ENCODE measurements around the gene HTRA3.

Gene HTRA3

DNA sequence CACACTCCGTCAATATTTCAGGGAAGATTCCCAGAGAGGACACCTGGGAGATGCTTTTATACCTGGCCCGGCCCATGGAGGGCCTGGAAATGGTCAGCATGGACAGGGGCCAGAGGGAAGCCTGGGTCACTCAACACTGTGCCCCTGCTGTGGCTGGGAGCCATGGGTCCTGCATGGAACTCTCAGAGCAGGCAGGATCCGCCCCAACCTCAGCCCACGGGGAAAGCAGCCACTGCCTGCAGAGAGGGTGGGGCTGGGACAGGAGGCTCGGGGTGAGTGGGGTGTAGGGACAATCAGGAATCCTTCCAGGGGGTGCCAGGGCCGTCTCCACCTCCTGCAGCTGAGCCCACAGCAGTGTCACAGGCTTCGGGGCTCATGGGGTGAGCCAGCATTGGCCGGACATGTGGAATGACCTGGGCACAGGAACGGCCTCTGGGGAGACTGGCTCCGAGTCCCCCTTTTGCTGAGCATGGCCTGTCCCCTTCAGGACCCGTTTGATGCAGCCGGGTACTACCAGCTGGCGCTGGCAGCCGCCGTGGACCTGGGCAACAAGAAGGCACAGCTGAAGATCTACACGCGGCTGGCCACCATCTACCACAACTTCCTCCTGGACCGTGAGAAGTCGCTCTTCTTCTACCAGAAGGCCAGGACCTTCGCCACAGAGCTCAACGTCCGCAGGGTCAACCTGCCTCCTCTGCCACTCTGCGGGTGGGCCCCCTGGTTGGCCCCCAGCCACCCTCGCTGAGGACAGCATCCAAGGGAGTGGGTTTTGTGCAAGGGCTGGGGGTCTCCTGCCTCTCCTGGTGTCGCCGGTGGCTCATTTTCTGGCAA lies 29.1 kb upstream of the HTRA3 start:
- peaks cover 0 to 6% of the 10 kb centered on the region in 2 experiments; a peak in 1 of 3 replicates for H3K36me3 ChIP-seq (ENCODE audit: control insufficient read depth in 2 of 2, insufficient read depth in 1 of 2, low read length in 2 of 2)
- no peak overlapping the region for H3K27ac ChIP-seq (ENCODE audit: extremely low read depth, low read depth, low read length)
- POLR2A ChIA-PET, result no interaction called here
- H3K4me1 ChIP-seq (ENCODE audit: control insufficient read depth, insufficient read depth, low read length), result no peaks in the 10 kb centered on the region
- H3K4me3 ChIP-seq (ENCODE audit: low read depth, low read length), result no peak overlapping the region
- H3K9me3 ChIP-seq (ENCODE audit: control insufficient read depth, insufficient read depth, low read depth, low read length), result no peaks in the 10 kb centered on the region
- CTCF ChIA-PET, result interaction anchor here (0.6 to 4.2 kb wide), 5 partner anchors 14 to 162 kb away, joined by 3 to 34 read pairs (median 4); no protein-coding TSS in a partner anchor
- no peak for TF ChIP-seq GLIS2 (tag by site-specific recombination; IDR thresholded peaks at IDR 0.05)
- peak; percentile 26 for TF ChIP-seq ZIC2 (tag by site-specific recombination; IDR thresholded peaks at IDR 0.05)

DNA sequence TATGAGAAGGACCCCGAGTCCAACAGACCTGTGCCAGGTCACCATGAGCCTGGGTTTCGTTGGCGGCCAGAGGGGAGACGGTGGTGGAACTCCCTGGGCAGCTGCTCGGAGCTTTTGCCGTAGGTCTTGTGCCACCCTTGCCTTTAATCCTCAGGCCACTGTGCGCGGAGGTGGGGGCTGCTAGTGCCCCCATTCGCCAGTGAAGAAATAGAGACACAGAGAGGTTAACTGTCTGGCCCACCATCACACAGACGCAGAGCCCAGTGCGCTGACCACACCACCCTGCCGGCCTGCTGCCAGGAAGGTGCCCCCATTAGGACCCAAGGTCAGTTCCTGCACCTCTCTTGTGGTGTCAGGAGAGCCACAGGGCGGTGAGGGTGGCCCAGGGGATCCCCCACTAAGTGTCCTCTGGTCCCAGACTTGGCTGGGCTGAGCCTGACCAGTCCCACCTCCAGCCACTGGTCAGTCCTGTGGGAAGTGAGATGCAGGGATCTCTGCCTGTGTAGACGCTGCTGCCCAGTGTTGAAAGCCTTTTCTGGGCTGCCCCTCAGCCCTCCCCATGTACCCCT lies 28.3 kb upstream of the HTRA3 start:
- CTCF ChIA-PET, result interaction anchor here (0.5 to 4.2 kb wide), 20 partner anchors 11 to 1319 kb away, joined by 3 to 34 read pairs (median 4); no protein-coding TSS in a partner anchor
- Histone ChIP-seq H3K36me3 (ENCODE audit: control insufficient read depth in 2 of 2, insufficient read depth in 1 of 2, low read length in 2 of 2) (peaks cover 0 to 6% of the 10 kb centered on the region in 2 experiments; a peak in 1 of 3 replicates), H3K4me3 (ENCODE audit: low read depth, low read length) (no peak overlapping the region), H3K27ac (ENCODE audit: extremely low read depth, low read depth, low read length) (no peak overlapping the region), H3K4me1 (ENCODE audit: control insufficient read depth, insufficient read depth, low read length) (no peaks in the 10 kb centered on the region), H3K9me3 (ENCODE audit: control insufficient read depth, insufficient read depth, low read depth, low read length) (no peaks in the 10 kb centered on the region)
- TF ChIP-seq ZNF677 (tag by site-specific recombination; IDR thresholded peaks at IDR 0.05) (no peak), ZNF843 (tag by site-specific recombination; IDR thresholded peaks at IDR 0.05) (no peak), KLF8 (tag by site-specific recombination; IDR thresholded peaks at IDR 0.05) (no peak), YY2 (tag by site-specific recombination; IDR thresholded peaks at IDR 0.05) (no peak)
- POLR2A ChIA-PET, result interaction anchor here (0.6 kb wide), 1 partner anchor 379 kb away, joined by 4 read pairs; no protein-coding TSS in a partner anchor

DNA sequence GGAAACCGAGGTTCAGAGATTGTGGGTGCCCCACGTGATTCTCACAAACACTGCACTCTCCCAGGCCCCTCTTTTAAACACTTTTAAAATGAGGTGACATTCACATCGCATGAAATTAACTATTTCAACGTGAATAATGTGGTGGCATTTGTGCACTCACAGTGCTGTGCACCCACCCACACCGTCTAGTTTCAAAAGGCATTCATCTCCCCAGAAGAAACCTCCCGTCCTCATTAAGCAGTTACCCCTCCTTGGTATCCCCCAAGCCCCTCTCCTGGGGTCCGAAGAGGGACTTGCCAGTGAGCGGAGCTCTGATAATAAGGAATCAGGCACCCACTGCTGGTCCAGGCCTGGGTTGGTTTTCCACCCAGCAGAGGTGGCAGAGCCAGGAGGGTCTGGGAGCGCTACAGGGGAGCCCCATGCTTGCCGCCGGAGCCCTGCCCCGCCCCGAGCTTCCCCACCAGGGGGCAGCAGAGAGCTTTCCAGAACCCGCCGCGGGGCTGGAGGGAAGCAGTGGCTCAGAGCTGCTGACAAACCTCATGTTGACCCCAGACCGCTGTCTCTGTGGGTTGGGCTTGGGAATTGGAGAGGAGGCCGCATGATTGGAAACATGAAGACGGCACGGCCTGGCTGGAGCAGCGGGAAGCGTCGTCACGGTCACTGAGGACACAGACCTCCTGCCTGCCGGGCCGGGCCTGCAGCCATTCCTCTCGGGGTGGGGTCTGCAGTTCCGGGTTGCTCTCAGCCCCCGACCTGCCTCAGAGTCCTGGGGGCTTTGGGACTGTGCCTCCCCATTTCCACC lies 27.5 kb upstream of the HTRA3 start:
- H3K9me3 ChIP-seq (ENCODE audit: control insufficient read depth, insufficient read depth, low read depth, low read length), result no peaks in the 10 kb centered on the region
- CTCF ChIA-PET, result interaction anchor here (0.5 to 4.2 kb wide), 26 partner anchors 8 to 1319 kb away, joined by 3 to 34 read pairs (median 3); no protein-coding TSS in a partner anchor
- no peak overlapping the region for H3K4me3 ChIP-seq (ENCODE audit: low read depth, low read length)
- peaks cover 0 to 6% of the 10 kb centered on the region in 2 experiments; a peak in 1 of 3 replicates for H3K36me3 ChIP-seq (ENCODE audit: control insufficient read depth in 2 of 2, insufficient read depth in 1 of 2, low read length in 2 of 2)
- TF ChIP-seq ZIC2 (tag by site-specific recombination; IDR thresholded peaks at IDR 0.05) (peak; percentile 79), ZNF146 (tag by site-specific recombination; IDR thresholded peaks at IDR 0.05) (no peak), ZNF426 (tag by site-specific recombination; IDR thresholded peaks at IDR 0.05) (no peak), ZBTB20 (tag by site-specific recombination; IDR thresholded peaks at IDR 0.05) (peak; percentile 77), GLIS2 (tag by site-specific recombination; IDR thresholded peaks at IDR 0.05) (peak; percentile 84), PRDM1 (tag by site-specific recombination; IDR thresholded peaks at IDR 0.05) (no peak), ZSCAN30 (tag by site-specific recombination; IDR thresholded peaks at IDR 0.05) (peak; percentile 37; the same call in 1 of the 2 replicates), OSR2 (tag by site-specific recombination; IDR thresholded peaks at IDR 0.05) (no peak; the same call in 1 of the 2 replicates), ZNF654 (tag by site-specific recombination; IDR thresholded peaks at IDR 0.05; ENCODE audit: low read depth) (peak; percentile 74), ZNF2 (tag by site-specific recombination; IDR thresholded peaks at IDR 0.05) (0 out of 2 replicates have a peak, but pooled peaks have one; percentile 36), ZSCAN16 (tag by site-specific recombination; IDR thresholded peaks at IDR 0.05) (no peak), GLIS1 (tag by site-specific recombination; IDR thresholded peaks at IDR 0.05) (peak; percentile 72), ZNF157 (tag by site-specific recombination; IDR thresholded peaks at IDR 0.05) (no peak), HOXC10 (CRISPR knock-in tag; IDR thresholded peaks at IDR 0.05) (no peak)
- TF ChIP-seq, protein P1, sequence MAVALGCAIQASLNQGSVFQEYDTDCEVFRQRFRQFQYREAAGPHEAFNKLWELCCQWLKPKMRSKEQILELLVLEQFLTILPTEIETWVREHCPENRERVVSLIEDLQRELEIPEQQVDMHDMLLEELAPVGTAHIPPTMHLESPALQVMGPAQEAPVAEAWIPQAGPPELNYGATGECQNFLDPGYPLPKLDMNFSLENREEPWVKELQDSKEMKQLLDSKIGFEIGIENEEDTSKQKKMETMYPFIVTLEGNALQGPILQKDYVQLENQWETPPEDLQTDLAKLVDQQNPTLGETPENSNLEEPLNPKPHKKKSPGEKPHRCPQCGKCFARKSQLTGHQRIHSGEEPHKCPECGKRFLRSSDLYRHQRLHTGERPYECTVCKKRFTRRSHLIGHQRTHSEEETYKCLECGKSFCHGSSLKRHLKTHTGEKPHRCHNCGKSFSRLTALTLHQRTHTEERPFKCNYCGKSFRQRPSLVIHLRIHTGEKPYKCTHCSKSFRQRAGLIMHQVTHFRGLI (tag by site-specific recombination; IDR thresholded peaks at IDR 0.05), result peak; percentile 93
- TF ChIP-seq, protein P2, sequence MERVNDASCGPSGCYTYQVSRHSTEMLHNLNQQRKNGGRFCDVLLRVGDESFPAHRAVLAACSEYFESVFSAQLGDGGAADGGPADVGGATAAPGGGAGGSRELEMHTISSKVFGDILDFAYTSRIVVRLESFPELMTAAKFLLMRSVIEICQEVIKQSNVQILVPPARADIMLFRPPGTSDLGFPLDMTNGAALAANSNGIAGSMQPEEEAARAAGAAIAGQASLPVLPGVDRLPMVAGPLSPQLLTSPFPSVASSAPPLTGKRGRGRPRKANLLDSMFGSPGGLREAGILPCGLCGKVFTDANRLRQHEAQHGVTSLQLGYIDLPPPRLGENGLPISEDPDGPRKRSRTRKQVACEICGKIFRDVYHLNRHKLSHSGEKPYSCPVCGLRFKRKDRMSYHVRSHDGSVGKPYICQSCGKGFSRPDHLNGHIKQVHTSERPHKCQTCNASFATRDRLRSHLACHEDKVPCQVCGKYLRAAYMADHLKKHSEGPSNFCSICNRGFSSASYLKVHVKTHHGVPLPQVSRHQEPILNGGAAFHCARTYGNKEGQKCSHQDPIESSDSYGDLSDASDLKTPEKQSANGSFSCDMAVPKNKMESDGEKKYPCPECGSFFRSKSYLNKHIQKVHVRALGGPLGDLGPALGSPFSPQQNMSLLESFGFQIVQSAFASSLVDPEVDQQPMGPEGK (tag by site-specific recombination; IDR thresholded peaks at IDR 0.05), result 0 out of 2 replicates have a peak, but pooled peaks have one; percentile 37
- TF ChIP-seq, protein P3, sequence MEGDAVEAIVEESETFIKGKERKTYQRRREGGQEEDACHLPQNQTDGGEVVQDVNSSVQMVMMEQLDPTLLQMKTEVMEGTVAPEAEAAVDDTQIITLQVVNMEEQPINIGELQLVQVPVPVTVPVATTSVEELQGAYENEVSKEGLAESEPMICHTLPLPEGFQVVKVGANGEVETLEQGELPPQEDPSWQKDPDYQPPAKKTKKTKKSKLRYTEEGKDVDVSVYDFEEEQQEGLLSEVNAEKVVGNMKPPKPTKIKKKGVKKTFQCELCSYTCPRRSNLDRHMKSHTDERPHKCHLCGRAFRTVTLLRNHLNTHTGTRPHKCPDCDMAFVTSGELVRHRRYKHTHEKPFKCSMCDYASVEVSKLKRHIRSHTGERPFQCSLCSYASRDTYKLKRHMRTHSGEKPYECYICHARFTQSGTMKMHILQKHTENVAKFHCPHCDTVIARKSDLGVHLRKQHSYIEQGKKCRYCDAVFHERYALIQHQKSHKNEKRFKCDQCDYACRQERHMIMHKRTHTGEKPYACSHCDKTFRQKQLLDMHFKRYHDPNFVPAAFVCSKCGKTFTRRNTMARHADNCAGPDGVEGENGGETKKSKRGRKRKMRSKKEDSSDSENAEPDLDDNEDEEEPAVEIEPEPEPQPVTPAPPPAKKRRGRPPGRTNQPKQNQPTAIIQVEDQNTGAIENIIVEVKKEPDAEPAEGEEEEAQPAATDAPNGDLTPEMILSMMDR (tag by site-specific recombination; IDR thresholded peaks at IDR 0.05), result peak; percentile 70
- no peak overlapping the region for H3K27ac ChIP-seq (ENCODE audit: extremely low read depth, low read depth, low read length)
- no peaks in the 10 kb centered on the region for H3K4me1 ChIP-seq (ENCODE audit: control insufficient read depth, insufficient read depth, low read length)
- POLR2A ChIA-PET, result interaction anchor here (0.6 kb wide), 1 partner anchor 380 kb away, joined by 4 read pairs; no protein-coding TSS in a partner anchor

All from HEK293 (cell line).